Measurements from ENCODE around the gene PTPRG.
"Not testable (repeated sequence)": the region's sequence is repeated elsewhere in the genome, so short reads cannot be mapped to it uniquely, and the experiment has no call there.

PTPRG gene

GRCh38 chr3:61796911-61797310 lies 235.5 kb downstream of the PTPRG start:
- DNase-seq (ENCODE audit: low spot score): no peak

- no peak for DNase-seq (ENCODE audit: low spot score)
Observed at GRCh38 chr3:61802772-61803171, 241.4 kb downstream of the PTPRG start.

- no peak for DNase-seq (ENCODE audit: low spot score)
Observed at GRCh38 chr3:61803983-61804382, 242.6 kb downstream of the PTPRG start.

GRCh38 chr3:61804782-61805181 lies 243.4 kb downstream of the PTPRG start:
- no peak for DNase-seq (ENCODE audit: low spot score)

- no peak for DNase-seq (ENCODE audit: low spot score)
Observed at GRCh38 chr3:61805510-61806080, 244.2 kb downstream of the PTPRG start.

GRCh38 chr3:61806810-61807209 lies 245.4 kb downstream of the PTPRG start:
- DNase-seq (ENCODE audit: low spot score): no peak

- DNase-seq (ENCODE audit: low spot score): no peak
Observed at GRCh38 chr3:61807865-61808276, 246.5 kb downstream of the PTPRG start.

GRCh38 chr3:61808526-61808925 lies 247.2 kb downstream of the PTPRG start:
- DNase-seq (ENCODE audit: low spot score): no peak

GRCh38 chr3:61808999-61809398 lies 247.6 kb downstream of the PTPRG start:
- DNase-seq (ENCODE audit: low spot score): no peak

- DNase-seq (ENCODE audit: low spot score): no peak
Observed at GRCh38 chr3:61809879-61810278, 248.5 kb downstream of the PTPRG start.

- DNase-seq (ENCODE audit: low spot score): no peak
Observed at GRCh38 chr3:61810953-61811497, 249.7 kb downstream of the PTPRG start.

- DNase-seq (ENCODE audit: low spot score): no peak
Observed at GRCh38 chr3:61811652-61812051, 250.3 kb downstream of the PTPRG start.

- DNase-seq (ENCODE audit: low spot score): no peak
Observed at GRCh38 chr3:61812085-61812484, 250.7 kb downstream of the PTPRG start.

GRCh38 chr3:61812517-61812916 lies 251.1 kb downstream of the PTPRG start:
- DNase-seq (ENCODE audit: low spot score): no peak

- DNase-seq (ENCODE audit: low spot score): no peak
Observed at GRCh38 chr3:61813636-61814035, 252.3 kb downstream of the PTPRG start.

- no peak for DNase-seq (ENCODE audit: low spot score)
Observed at GRCh38 chr3:61814674-61815073, 253.3 kb downstream of the PTPRG start.

GRCh38 chr3:61816304-61816703 lies 254.9 kb downstream of the PTPRG start:
- not testable (repeated sequence) for DNase-seq (ENCODE audit: low spot score)

- DNase-seq (ENCODE audit: low spot score): no peak
Observed at GRCh38 chr3:61819861-61820260, 258.5 kb downstream of the PTPRG start.

GRCh38 chr3:61820306-61820992 lies 259.1 kb downstream of the PTPRG start:
- no peak for DNase-seq (ENCODE audit: low spot score)

- no peak for DNase-seq (ENCODE audit: low spot score)
Observed at GRCh38 chr3:61821823-61822251, 260.5 kb downstream of the PTPRG start.

GRCh38 chr3:61822588-61822987 lies 261.2 kb downstream of the PTPRG start:
- DNase-seq (ENCODE audit: low spot score): no peak

- DNase-seq (ENCODE audit: low spot score): no peak
Observed at GRCh38 chr3:61824553-61825135, 263.3 kb downstream of the PTPRG start.

GRCh38 chr3:61826161-61826560 lies 264.8 kb downstream of the PTPRG start:
- DNase-seq (ENCODE audit: low spot score): no peak

Data from hematopoietic multipotent progenitor cell treated with erythropoietin and hydrocortisone succinate and interleukin-3 and kit ligand, for 17 days (in vitro differentiated cells).